NCI-H524 treated with DMSO at 0.1 percent for 48 hours (cell line): ENCODE results near the gene GOLGA8B.
A peak's percentile ranks its signal among the peaks of the same experiment; 100 is the strongest.
"Not testable (repeated sequence)": the region's sequence is repeated elsewhere in the genome, so short reads cannot be mapped to it uniquely, and the experiment has no call there.

Source experiments
- DNase-seq: peaks from one replicate; lab custom pipeline; 2025; lab: John Stamatoyannopoulos, UW

The GOLGA8B gene, protein sequence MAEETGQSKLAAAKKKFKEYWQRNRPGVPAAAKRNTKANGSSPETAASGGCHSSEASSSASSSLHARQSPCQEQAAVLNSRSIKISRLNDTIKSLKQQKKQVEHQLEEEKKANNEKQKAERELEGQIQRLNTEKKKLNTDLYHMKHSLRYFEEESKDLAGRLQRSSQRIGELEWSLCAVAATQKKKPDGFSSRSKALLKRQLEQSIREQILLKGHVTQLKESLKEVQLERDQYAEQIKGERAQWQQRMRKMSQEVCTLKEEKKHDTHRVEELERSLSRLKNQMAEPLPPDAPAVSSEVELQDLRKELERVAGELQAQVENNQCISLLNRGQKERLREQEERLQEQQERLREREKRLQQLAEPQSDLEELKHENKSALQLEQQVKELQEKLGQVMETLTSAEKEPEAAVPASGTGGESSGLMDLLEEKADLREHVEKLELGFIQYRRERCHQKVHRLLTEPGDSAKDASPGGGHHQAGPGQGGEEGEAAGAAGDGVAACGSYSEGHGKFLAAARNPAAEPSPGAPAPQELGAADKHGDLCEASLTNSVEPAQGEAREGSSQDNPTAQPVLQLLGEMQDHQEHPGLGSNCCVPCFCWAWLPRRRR

DNA sequence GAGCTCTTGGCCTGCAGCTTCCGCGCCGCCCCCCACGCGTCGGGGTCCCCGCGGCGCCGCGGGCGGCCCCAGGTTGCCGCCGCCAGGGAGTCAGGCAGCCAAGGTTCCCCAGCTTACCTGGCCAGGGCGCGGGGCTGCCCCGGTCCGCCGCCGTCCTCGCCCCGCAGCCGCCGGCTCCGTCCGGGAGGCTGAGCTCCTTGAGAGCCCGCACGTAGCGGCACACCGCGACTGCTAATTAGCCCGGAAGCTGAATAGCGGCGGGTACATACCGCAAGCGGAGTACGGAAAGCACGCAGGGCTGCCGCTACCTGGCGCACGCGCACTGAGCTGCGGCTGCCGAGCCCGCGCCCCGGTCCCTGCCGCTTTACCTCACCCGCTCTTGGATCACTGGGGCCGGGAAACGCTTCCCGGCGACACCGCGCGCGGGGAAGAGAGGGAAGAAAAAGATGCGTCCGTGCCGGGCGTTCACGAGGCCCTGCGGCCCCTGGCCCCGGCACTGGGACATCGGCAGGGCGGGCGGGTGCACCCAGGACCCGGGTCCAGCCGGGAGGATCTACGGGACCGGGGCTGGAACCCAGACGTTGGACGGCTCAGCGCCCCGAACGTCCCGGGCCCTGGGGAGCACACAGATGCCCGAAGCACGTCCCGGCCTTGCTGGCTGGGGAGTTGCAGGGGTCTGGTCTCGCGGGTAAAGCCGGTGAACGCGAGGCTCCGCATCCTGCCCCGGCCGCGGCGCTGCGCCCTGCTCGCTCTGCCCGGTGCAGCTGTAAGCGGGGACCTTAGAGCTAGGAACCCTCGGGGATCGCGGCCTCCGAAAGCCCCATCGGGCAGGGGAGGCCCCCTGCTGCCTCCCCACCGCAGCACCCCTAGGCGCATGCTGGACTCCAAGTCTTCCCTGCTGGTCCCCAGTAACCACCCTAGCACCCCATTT, at the start of gene GOLGA8B:
Gene GOLGA8B, minus strand, starts transcription at position 253 of the 931 bp plus-strand sequence. CDS start 47,739 bp downstream, outside the sequence.
- DNase-seq = peak; percentile 10

DNA sequence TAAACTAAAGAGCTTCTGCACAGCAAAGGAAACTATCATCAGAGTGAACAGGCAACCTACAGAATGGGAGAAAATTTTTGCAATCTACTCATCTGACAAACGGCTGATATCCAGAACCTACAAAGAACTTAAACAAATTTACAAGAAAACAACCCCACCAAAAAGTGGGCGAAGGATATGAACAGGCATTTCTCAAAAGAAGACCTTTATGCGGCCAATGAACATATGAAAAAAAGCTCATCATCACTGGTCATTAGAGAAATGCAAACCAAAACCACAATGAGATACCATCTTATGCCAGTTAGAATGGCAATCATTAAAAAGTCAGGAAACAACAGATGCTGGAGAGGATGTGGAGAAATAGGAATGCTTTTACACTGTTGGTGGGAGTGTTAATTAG, 49.7 kb upstream of the GOLGA8B start:
- DNase-seq = not testable (repeated sequence)

DNA sequence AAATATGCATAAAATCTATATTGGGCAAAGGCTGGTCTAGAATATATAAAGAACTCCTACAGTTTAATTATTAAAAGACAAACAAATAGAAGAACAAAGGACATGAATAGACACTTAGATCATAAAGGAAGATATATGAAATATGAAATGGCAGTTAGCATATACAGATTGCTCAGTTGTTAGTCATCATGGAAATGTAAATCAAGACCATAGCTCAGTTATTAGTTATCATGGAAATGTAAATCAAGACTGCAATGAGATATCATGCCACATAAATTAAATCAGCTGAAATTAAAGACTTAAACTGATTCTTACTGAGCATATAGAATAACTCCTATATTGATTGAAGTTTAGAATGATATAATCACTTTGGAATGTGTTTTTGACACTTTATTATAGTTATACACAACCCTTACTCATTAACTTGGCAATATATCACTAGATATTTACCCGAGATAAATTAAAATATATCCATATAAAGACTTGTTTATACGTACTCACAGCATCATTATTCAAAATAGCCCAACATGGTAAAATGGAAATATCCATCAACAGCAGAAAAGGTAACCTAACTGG, 45.2 kb upstream of the GOLGA8B start:
- no peak for DNase-seq

DNA sequence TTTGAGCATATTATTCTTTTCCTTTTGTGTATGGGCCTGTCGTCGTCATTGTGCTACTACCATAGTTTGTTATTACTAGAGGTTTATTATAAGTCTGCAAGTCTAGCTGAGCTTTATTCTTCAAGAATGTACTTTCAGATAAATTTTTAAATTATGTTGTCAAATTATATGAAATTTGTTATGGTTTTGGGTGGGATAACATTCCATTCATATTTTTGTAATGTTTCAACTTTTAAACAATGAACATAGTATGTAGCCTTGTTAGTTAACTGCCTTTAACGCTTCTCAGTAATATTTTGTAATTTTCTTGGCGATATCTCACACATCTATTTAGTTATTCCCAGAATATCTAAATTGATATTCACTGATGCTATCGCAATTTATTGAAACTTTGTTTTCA, 41.6 kb upstream of the GOLGA8B start:
- DNase-seq = no peak

DNA sequence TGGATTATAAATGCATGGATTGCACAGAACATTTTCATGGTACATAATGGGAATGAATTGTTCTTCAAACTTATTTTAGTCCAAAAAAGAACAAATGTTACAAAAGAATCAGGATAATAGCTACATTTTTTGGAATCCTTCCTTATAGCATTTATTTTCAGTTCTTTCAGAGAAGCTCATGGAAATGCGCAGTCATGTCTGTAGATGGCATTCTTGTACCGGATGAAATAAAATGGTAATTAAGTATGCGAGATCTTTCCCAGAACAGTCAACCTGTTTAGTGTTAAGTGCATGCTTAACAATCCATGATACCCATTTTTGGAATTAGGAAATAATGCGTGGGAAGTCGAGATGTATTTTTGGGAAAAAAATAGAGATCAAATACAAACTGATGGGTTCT, 38.2 kb upstream of the GOLGA8B start:
- DNase-seq = peak; percentile 41

DNA sequence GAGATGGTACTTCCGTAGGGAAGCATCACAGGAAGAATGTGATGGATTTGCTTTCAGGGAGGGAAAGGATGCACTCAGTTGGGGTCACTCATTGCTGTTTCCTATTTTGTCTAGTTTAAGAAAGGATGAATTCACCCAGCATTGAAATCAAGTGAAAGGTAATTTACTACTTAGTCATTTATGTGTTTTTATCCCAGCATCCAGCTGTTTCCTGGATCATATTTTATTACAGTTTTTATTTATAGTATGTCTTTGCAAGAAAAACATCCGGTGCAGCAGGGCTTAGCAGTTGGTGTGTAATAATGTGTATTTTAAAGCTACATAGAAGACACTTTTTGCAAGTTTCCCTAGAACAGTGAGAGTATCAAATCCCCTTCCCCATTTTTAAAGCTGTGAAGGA, 37.4 kb upstream of the GOLGA8B start:
- no peak for DNase-seq

DNA sequence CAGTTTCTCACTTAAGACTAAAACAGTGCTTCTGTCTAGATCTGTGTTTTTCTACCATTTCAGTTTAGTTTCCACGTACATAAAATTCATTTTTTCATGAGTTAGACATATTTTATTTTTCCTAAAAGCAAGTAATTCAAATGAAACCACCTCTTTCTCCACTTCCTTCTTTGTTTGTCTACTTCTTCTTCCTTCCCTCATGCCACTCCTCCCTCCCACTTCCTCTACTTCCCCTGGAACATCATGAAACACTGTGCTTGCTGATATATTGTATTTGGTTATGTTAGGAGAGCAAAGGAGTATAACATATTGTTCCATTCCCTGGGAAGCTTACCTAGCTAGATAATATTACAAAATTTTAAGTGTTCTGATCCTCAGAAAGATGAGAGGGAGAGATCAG, 36.7 kb upstream of the GOLGA8B start:
- no peak for DNase-seq

DNA sequence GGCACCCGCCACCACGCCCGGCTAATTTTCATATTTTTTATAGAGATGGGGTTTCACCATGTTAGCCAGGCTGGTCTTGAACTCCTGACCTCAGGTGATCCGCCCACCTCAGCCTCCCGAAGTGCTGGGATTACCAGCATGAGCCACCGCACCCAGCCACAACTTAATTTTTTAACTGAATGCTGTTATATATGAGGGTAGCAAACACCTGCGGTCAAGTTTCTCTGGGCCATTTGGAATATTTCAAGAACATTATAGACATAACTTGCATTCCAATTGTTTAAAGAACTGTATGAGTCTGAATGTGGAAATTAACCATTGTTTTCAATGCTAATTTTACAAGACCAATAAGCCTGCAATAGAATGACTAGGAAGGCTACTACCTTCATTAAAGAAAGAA, 35.7 kb upstream of the GOLGA8B start:
- no peak for DNase-seq

DNA sequence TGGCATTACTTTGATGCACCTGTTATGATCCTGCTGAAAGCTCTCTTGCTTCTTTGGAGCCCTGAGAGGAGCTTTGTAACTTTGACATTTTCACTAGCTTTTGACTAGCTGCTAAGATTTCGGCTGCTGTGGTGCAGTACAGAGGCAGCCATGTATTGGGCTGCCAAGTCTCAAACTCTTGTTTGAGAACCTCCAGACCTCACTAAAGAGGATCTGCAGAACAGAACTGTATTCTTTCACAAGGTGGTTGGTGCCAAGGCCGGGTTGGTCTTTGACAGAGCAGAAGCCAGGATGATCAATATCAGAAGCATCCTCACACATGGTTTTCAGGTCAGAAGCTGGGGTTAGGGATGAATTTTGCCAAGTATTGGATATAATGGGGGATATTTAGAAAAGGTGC, 34.6 kb upstream of the GOLGA8B start:
- DNase-seq = no peak

DNA sequence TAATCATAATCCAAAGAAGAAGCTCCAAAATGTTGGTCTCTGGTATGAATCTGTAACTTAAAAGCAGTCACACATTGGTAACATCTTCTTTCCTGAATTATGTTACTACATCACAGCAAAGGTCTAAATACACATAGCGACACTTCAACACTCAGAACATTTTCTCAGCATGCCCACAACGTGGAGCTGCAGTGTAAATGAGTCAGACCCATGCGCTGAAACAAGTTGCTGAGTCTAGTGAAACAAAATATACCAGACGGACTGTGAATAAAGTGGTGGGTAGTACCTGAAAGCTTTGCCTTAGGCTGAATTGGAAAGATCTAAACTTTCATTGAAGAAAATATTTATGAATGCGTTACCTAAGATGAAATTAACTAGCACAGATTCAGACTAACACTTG, 33.2 kb upstream of the GOLGA8B start:
- no peak for DNase-seq

DNA sequence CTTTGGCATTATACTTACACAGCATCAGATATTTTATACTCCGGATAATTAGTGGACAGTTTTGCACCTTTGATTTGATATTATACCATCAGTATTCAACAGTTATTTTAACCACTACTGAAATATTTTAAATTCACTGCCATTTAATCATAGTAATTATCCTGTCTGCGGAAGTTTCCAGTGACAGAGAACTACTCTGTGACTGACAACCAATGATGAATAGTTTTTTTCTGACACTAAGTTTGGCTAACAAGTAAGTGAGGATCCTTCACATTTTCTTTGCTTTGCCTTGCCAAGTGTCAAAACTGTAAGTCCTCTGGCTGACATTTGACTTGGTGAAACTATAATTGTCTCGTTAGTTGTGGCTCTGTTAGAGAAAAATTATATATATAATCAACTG, 30.5 kb upstream of the GOLGA8B start:
- no peak for DNase-seq

DNA sequence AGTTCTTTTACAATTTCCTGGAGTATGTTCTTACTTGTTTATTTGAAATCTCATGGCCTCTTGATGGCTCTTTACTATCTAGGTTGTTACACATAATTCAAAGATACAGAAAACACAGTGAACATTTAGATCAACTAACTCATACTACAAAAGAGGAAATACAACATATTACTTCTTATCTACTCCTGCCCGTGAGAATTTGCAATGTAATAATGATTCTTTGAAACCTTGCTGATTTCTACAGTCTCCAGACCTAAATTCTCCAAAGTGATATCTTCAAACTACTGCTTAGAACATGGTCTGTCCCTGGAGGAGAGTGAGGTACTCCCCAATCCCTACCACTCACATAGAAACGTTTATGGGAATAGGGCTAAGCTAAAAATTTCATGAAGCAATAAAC, 29.9 kb upstream of the GOLGA8B start:
- no peak for DNase-seq

DNA sequence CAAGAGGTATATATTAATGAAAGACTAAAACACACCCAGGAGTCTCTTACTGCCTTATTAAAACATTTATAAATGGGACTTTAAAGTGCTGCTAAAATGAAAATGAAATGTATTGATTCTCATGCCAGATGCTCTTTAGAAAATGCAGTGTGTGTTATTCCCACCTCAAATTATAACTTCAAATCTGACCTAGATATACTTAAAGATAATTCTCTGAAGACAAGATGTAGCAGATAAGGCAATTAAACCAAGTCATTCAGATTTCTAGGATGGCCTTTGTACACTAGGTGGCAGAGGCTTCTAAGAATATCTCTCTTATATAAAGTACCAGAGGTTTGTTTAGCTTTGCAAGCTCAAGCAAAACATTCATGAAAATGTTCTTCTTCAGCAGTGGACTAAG, 26.9 kb upstream of the GOLGA8B start:
- DNase-seq = no peak

DNA sequence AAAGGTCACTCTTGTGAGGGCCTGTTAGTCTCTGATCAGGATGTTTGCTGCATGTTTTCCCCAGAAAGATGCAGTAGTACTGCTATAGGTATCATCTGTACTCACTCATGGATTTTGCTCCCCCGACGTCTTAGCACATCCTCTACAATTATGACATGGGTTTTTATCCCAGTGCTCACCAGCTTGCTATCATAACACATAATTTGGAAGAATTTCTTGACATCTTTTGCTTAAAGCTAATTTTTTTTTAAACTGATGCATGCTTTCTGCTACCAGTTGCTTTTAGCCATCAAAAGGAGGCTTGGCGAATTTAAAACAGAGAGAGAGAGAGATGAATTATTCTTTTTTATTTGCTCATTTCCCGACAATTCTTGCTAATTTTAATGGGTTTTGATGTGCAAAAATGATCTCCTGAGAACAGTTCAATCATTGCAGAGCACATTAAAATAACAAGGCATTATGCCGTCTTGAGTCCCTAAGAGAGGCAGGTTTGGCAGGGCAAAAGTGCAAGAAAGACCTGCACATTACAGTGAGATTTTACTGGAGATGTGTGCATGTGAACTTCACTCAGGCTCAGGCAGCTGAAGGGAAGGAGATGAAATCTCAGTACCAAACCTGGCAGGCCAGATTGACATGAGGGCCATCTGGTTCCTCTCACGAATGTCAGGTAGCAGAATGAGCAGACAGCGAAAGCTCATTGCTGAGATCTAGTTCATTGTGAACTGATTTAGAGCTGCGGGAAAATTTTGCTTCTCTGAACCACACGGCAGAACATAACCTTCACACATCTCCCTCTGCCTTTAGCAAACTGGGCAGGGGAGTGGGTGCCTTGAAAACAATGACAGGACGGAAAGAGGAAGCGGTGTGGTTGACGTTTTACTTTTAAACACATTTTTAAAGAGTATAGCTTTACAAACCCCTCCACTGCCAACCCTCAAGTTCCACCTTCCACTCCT, 25.9 kb upstream of the GOLGA8B start:
- peak; percentile 33 for DNase-seq

DNA sequence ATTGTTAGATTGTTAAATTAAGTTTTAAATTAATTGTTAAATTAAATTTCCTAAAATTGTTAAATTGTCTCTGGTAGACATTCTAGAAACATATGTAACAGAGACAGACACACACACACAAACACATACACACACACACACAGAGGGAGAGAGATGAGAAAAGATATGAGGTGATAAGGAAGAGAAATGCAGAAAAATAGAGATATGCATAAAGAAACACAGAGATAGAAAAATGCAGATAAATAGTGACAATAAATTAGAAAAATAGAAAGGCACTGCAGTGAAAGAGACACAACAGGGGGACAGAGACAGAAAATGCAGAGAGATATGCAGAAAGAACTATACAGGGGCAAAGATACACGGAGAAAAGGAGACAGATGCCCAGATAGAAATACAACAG, 25.1 kb upstream of the GOLGA8B start:
- no peak for DNase-seq

DNA sequence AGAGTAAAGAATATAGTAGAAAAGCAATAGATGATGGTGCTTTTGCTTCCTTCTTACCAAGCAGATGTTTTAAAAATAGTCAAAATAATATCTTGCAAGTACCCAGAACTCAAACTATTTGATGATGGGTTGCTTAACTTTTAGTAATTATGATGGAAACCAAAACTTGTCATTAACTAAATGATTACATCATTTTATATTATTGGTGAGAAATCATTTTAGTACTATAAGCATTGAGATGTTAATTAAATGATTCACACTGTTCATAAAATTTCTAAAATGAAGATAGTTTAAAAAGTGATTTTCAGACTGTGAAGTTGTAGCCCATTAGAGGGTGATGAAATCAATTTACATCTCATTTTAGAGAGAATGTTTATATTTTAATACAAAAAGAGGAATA, 24.4 kb upstream of the GOLGA8B start:
- DNase-seq = no peak

DNA sequence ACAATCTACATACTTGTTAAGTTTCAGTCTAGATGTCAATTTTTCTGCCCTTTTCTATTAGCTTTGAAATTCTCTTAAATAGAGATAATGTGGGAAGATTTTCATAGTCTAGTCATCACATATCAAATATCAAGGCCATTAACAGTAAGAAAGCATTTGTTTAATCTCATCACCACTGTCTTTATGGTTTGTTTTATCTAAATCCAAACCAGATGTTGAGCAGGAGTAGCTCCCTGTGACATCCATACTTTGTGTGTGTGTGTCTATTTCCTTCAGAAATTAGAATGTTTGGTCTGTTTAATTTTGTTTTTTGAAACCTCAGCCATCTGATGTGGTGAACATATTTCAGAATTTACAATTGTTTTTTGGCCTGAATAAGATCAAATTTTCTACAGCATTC, 23.1 kb upstream of the GOLGA8B start:
- DNase-seq = no peak

DNA sequence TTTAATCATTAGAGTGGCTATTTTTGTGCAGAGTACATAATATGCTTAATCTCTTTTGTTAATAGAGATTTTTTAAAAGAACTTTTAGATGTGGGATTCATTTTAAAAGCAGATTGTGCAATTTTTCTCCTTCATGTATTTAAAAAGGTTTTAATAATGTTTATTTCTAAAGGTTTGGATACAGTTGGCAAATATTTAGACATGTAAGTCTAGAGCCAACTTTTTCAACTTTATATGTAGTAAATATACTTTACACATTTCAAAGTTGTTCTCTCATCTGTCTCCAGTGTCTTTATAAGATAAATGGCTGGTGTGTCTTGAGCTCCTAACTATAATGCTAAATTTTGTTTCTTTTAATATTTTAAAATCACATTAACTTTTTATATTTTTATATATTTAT, 22.7 kb upstream of the GOLGA8B start:
- DNase-seq = no peak

DNA sequence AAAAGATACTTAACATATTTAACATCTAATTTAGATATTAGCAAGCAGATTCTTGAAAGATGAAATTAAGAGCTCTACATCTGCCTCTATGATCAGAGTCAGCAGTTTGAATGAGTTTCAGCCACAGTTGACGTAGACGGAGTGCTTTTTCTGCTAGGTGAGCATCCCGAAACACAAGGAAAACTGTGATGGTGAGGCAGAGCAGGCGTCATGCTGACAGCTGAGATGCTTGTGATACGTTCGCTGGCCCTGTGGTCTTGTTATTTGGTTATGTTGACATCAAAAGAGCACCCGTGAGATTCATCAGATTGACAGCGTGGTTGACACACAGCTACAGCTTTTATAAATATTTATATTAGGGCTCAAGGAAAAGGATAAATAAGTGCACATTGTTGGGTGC, 19.6 kb upstream of the GOLGA8B start:
- DNase-seq = no peak

DNA sequence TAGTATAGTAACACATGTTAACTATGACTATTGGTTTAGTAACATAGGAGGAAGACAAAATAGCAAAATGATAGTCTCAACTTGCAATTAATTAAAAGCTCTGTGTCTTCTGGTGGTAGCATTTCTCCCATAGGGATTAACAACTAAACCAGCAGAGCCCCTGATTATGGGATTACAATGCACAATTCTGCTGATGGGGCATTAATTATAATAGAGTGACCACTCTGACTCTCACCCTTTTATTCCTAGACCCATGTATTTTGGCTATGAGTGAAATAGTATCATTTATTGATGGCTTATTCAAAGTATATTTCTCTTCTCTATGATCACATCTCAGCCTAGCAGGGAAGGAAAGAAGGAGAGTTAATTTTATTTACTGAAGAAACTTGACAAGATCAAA, 17.5 kb upstream of the GOLGA8B start:
- no peak for DNase-seq
